Activated T-cell treated with anti-CD3 and anti-CD28 coated beads, Interleukin-2, amount 50 U/mL, for 24 hours (primary cell): ENCODE results near the gene ULK2.

Source experiments
- DNase-seq: peaks from one replicate; pipeline ENCODE4 v3.0.0-alpha.2; 2020
- H3K27ac Mint-ChIP-seq: 2 replicates; pipeline ENCODE4 v1.8.0; 2020; ENCODE audit warnings: mild to moderate bottlenecking, mixed read lengths
- H3K27me3 Mint-ChIP-seq: 2 replicates; pipeline ENCODE4 v1.8.0; 2020; ENCODE audit warnings: mixed read lengths
- H3K36me3 Mint-ChIP-seq: 2 replicates; pipeline ENCODE4 v1.8.0; 2020; ENCODE audit warnings: low read depth, mixed read lengths
- H3K4me1 Mint-ChIP-seq: 2 replicates; pipeline ENCODE4 v1.8.0; 2020; ENCODE audit warnings: low read depth, mixed read lengths
- H3K4me3 Mint-ChIP-seq: 2 replicates; pipeline ENCODE4 v1.8.0; 2020; ENCODE audit warnings: mild to moderate bottlenecking, moderate library complexity, mixed read lengths
- H3K9me3 Mint-ChIP-seq: 2 replicates; pipeline ENCODE4 v1.8.0; 2020; ENCODE audit warnings: mixed read lengths

Gene ULK2

DNA sequence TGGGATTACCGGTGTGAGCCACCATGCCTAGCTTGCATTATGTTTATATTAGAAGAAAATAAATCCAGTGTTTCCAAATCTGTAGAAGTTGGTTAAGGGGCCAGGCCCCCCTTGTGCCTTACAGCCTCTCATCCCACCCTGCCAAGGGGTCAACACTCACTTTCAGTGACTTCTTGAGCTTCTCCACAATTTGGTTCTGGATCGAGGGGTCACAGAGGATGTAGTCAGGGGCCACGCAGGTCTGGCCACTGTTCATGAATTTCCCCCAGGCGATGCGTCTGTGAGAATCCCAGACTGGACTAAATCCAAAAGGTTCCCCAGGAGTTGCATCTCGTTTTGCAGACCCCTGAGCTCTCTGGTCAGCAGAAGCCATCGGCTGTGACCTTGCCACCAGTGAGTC is 126.8 kb downstream of the ULK2 start:
- no peaks in the 10 kb centered on the region for H3K9me3 Mint-ChIP-seq
- no peak overlapping the region for H3K27ac Mint-ChIP-seq
- H3K4me1 Mint-ChIP-seq: peaks cover 8% of the 10 kb centered on the region
- no peak for DNase-seq
- H3K36me3 Mint-ChIP-seq: no peaks in the 10 kb centered on the region
- peaks cover 5% of the 10 kb centered on the region for H3K27me3 Mint-ChIP-seq
- no peak overlapping the region for H3K4me3 Mint-ChIP-seq

GRCh38 chr17:19739241-19740201 is 128.2 kb downstream of the ULK2 start:
- Mint-ChIP-seq H3K4me3 (no peak overlapping the region), H3K36me3 (no peaks in the 10 kb centered on the region), H3K27ac (no peak overlapping the region), H3K4me1 (peaks cover 3% of the 10 kb centered on the region), H3K27me3 (no peaks in the 10 kb centered on the region), H3K9me3 (no peaks in the 10 kb centered on the region)
- DNase-seq: no peak

GRCh38 chr17:19738757-19739156 is 129.0 kb downstream of the ULK2 start:
- Mint-ChIP-seq H3K4me3 (no peak overlapping the region), H3K4me1 (no peaks in the 10 kb centered on the region), H3K27me3 (no peaks in the 10 kb centered on the region), H3K27ac (no peak overlapping the region), H3K9me3 (no peaks in the 10 kb centered on the region), H3K36me3 (no peaks in the 10 kb centered on the region)
- DNase-seq: no peak

DNA sequence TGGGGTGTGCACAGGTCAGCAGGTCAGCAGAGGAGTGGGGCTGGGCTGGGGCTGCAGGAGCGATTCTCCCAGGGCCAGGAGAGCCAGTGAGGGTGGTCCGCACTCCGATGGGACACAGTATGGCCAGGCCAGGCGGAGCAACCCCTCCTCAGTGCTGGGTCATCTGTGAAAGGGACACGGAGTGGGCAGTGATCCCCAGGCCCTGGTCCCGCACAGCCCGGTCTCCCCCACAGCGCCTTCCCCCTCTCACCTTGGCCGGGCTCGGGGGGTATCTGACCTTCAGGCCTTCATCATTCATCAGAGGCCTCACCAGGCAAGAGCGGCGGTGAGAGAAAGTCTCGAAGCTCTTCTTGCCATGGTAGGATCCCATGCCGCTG is 129.7 kb downstream of the ULK2 start:
- no peaks in the 10 kb centered on the region for H3K36me3 Mint-ChIP-seq
- H3K4me1 Mint-ChIP-seq: no peaks in the 10 kb centered on the region
- no peaks in the 10 kb centered on the region for H3K27me3 Mint-ChIP-seq
- H3K4me3 Mint-ChIP-seq: no peak overlapping the region
- no peak for DNase-seq
- no peak overlapping the region for H3K27ac Mint-ChIP-seq
- H3K9me3 Mint-ChIP-seq: no peaks in the 10 kb centered on the region

GRCh38 chr17:19737305-19738072 is 130.2 kb downstream of the ULK2 start:
- no peaks in the 10 kb centered on the region for H3K27me3 Mint-ChIP-seq
- no peak for DNase-seq
- H3K27ac Mint-ChIP-seq: no peak overlapping the region
- H3K4me1 Mint-ChIP-seq: no peaks in the 10 kb centered on the region
- no peaks in the 10 kb centered on the region for H3K9me3 Mint-ChIP-seq
- no peaks in the 10 kb centered on the region for H3K36me3 Mint-ChIP-seq
- no peak overlapping the region for H3K4me3 Mint-ChIP-seq

- no peaks in the 10 kb centered on the region for H3K4me1 Mint-ChIP-seq
- no peak for DNase-seq
- no peaks in the 10 kb centered on the region for H3K36me3 Mint-ChIP-seq
- no peak overlapping the region for H3K4me3 Mint-ChIP-seq
- H3K9me3 Mint-ChIP-seq: no peaks in the 10 kb centered on the region
- no peak overlapping the region for H3K27ac Mint-ChIP-seq
- H3K27me3 Mint-ChIP-seq: no peaks in the 10 kb centered on the region
These were observed 131.7 kb downstream of the ULK2 start for GRCh38 chr17:19736071-19736470.

DNA sequence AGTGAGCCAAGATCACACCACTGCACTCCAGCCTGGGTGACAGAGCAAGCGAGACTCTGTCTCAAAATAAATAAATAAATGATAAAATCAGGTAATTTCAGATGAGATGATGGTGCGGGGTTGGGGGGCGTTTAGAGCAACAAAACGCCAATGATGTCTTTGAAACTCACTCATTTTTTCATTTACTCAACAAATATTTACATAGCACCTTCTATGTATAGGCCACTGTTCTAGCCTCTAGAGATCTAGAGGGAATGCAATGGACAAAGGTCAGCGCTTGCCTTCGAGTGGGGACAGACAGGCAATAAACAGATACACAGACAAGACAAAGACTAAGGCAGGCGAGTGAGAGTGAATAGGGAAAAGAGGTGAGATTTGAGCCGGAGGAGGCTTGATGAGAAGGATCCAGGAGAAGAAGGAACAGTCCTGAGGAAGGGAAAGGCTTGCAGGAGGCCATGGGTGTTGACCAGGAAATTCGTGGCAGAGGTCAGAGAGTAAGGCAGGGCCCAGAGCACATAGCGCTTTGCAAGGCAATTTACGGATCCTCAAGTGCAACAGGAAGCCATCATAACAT is 133.7 kb downstream of the ULK2 start:
- H3K9me3 Mint-ChIP-seq: no peaks in the 10 kb centered on the region
- no peak overlapping the region for H3K27ac Mint-ChIP-seq
- H3K36me3 Mint-ChIP-seq: no peaks in the 10 kb centered on the region
- no peak for DNase-seq
- no peaks in the 10 kb centered on the region for H3K27me3 Mint-ChIP-seq
- no peaks in the 10 kb centered on the region for H3K4me1 Mint-ChIP-seq
- H3K4me3 Mint-ChIP-seq: no peak overlapping the region

GRCh38 chr17:19731626-19732025 is 136.1 kb downstream of the ULK2 start:
- Mint-ChIP-seq H3K4me3 (no peak overlapping the region), H3K9me3 (no peaks in the 10 kb centered on the region), H3K27ac (no peak overlapping the region), H3K4me1 (no peaks in the 10 kb centered on the region), H3K27me3 (no peaks in the 10 kb centered on the region), H3K36me3 (no peaks in the 10 kb centered on the region)
- no peak for DNase-seq

- no peak overlapping the region for H3K27ac Mint-ChIP-seq
- H3K4me3 Mint-ChIP-seq: no peak overlapping the region
- no peaks in the 10 kb centered on the region for H3K36me3 Mint-ChIP-seq
- no peaks in the 10 kb centered on the region for H3K9me3 Mint-ChIP-seq
- H3K4me1 Mint-ChIP-seq: peaks cover 2% of the 10 kb centered on the region
- no peaks in the 10 kb centered on the region for H3K27me3 Mint-ChIP-seq
- DNase-seq: no peak
These were observed 136.9 kb downstream of the ULK2 start for GRCh38 chr17:19730843-19731242.

GRCh38 chr17:19729900-19730299 is 137.8 kb downstream of the ULK2 start:
- no peak overlapping the region for H3K4me3 Mint-ChIP-seq

GRCh38 chr17:19728084-19728495 is 139.6 kb downstream of the ULK2 start:
- H3K9me3 Mint-ChIP-seq: no peaks in the 10 kb centered on the region
- no peak for DNase-seq

More at GRCh38 chr17:19729900-19730299, 137.8 kb downstream of the ULK2 start:
- H3K36me3 Mint-ChIP-seq: no peaks in the 10 kb centered on the region
- H3K9me3 Mint-ChIP-seq: no peaks in the 10 kb centered on the region
- H3K4me1 Mint-ChIP-seq: peaks cover 11% of the 10 kb centered on the region
- no peak overlapping the region for H3K27ac Mint-ChIP-seq
- H3K27me3 Mint-ChIP-seq: no peaks in the 10 kb centered on the region
- DNase-seq: no peak

DNA sequence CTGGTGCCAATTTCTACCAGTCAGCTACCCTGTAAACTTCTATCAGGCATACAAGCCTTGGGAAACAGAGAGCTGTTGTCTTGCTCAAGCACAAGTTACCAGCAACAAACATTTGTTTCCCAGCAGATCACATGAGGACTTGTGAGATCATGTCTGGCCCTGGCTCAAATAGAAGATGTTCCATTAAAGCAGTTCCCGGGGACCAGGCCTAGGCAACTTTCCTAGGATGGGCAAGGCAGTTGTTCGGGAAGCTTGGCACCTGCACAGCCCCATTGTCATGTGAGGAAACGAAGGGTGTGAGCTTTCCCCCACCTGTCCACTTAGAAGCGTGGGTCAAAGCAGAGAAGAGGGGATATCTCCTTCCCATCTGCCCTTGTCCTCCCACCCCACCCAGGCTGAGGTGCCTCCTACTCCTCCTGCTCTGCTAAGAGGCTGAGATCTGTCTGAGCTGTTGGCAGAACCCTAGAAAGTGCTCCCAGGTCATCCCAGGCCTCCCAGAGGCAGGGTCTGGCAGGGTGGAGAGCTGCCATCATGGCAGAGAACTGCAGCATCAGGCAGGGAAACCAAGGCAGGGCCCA is 140.1 kb downstream of the ULK2 start:
- Mint-ChIP-seq H3K4me3 (no peak overlapping the region), H3K27me3 (no peaks in the 10 kb centered on the region), H3K27ac (no peak overlapping the region), H3K36me3 (no peaks in the 10 kb centered on the region), H3K9me3 (no peaks in the 10 kb centered on the region), H3K4me1 (peaks cover 21% of the 10 kb centered on the region)
- no peak for DNase-seq

More at GRCh38 chr17:19728084-19728495, 139.6 kb downstream of the ULK2 start:
- H3K36me3 Mint-ChIP-seq: no peaks in the 10 kb centered on the region
- H3K27ac Mint-ChIP-seq: no peak overlapping the region
- H3K4me1 Mint-ChIP-seq: peaks cover 21% of the 10 kb centered on the region
- H3K4me3 Mint-ChIP-seq: no peak overlapping the region
- H3K27me3 Mint-ChIP-seq: no peaks in the 10 kb centered on the region

- H3K9me3 Mint-ChIP-seq: no peaks in the 10 kb centered on the region
- no peaks in the 10 kb centered on the region for H3K27me3 Mint-ChIP-seq
- peaks cover 21% of the 10 kb centered on the region for H3K4me1 Mint-ChIP-seq
- no peak for DNase-seq
- no peak overlapping the region for H3K4me3 Mint-ChIP-seq
- no peaks in the 10 kb centered on the region for H3K36me3 Mint-ChIP-seq
- H3K27ac Mint-ChIP-seq: no peak overlapping the region
These were observed 140.9 kb downstream of the ULK2 start for GRCh38 chr17:19726631-19727376.

GRCh38 chr17:19725486-19725885 is 142.2 kb downstream of the ULK2 start:
- Mint-ChIP-seq H3K27me3 (no peaks in the 10 kb centered on the region), H3K4me1 (peaks cover 21% of the 10 kb centered on the region), H3K27ac (peak overlapping the region; percentile 65), H3K4me3 (no peak overlapping the region), H3K36me3 (no peaks in the 10 kb centered on the region), H3K9me3 (no peaks in the 10 kb centered on the region)
- no peak for DNase-seq
